Measurements from ENCODE around the gene TDRD1. TPM values are rescaled to one million over a fixed set of nuclear protein-coding genes. Genes with fewer than 3 reads are reported as not detected.
A peak's percentile ranks its signal among the peaks of the same experiment; 100 is the strongest.
"Not testable (repeated sequence)": the region's sequence is repeated elsewhere in the genome, so short reads cannot be mapped to it uniquely, and the experiment has no call there.

The TDRD1 gene
- total and polyA plus RNA-seq, 9 of the 15 experiments (the other 6 are each of a cell fraction or from before 2014, with no cell fraction given) = not detected

GRCh38 chr10:114143160-114143559 is 36.0 kb upstream of the TDRD1 start (continued):
- TF ChIP-seq PRPF4 (IDR thresholded peaks at IDR 0.05; ENCODE audit: insufficient read depth, low read depth, low read length, poor library complexity, severe bottlenecking) (no peak), CUX1 (CRISPR knock-in tag; IDR thresholded peaks at IDR 0.05) (no peak), ZNF668 (CRISPR knock-in tag; IDR thresholded peaks at IDR 0.05) (no peak)

- in situ Hi-C loops (cut with MboI); CTCF ChIA-PET (ENCODE audit: low intra/inter-chr PET ratio); H3K4me1 ChIP-seq (replicated peaks in 1 of 2; ENCODE audit: control insufficient read depth in 2 of 2, insufficient read depth in 2 of 2, low read length in 2 of 2); BruUV-seq (replicated peaks); H4K20me1 ChIP-seq (replicated peaks; ENCODE audit: control insufficient read depth, insufficient read depth, low read length); H3K27me3 ChIP-seq (ENCODE audit: control insufficient read depth in 2 of 2, insufficient read depth in 2 of 2, low read length in 2 of 2); H3K9ac ChIP-seq (ENCODE audit: insufficient read depth in 1 of 2, low read depth in 2 of 2, low read length in 2 of 2); H3K9me1 ChIP-seq (ENCODE audit: control insufficient read depth, insufficient read depth, low read length); ATAC-seq; H3K4me2 ChIP-seq (ENCODE audit: insufficient read depth, low read length); H3K27ac ChIP-seq (ENCODE audit: extremely low read depth, low read depth, low read length); POLR2A ChIA-PET; DNase-seq (ENCODE audit: extremely low read depth in 1 of 4, low spot score in 3 of 4); H3K36me3 ChIP-seq (ENCODE audit: control insufficient read depth, insufficient read depth, low read length); H3K4me3 ChIP-seq; H3K79me2 ChIP-seq (ENCODE audit: control insufficient read depth, insufficient read depth, low read length); FAIRE-seq; intact Hi-C loops (cut with micrococcal nuclease); H2AFZ ChIP-seq (ENCODE audit: low read depth, low read length); H3K9me3 ChIP-seq (replicated peaks; ENCODE audit: control insufficient read depth, insufficient read depth, low read depth, low read length): not testable (repeated sequence)
- WGBS (ENCODE audit: insufficient coverage, low coverage, missing lambda C conversion rate) = 43% methylated on average over 1 of the region's 3 CpGs
- peak; percentile 66 for TF ChIP-seq PCBP2 (IDR thresholded peaks at IDR 0.05; ENCODE audit: low read depth, low read length, poor library complexity, severe bottlenecking)
Measured at GRCh38 chr10:114149476-114149875, 29.7 kb upstream of the TDRD1 start.
